Measurements from ENCODE around the gene GSTO1.

Gene GSTO1

GRCh38 chr10:104274762-104275721 is 20.4 kb downstream of the GSTO1 start (continued):
- TF ChIP-seq, protein P1, sequence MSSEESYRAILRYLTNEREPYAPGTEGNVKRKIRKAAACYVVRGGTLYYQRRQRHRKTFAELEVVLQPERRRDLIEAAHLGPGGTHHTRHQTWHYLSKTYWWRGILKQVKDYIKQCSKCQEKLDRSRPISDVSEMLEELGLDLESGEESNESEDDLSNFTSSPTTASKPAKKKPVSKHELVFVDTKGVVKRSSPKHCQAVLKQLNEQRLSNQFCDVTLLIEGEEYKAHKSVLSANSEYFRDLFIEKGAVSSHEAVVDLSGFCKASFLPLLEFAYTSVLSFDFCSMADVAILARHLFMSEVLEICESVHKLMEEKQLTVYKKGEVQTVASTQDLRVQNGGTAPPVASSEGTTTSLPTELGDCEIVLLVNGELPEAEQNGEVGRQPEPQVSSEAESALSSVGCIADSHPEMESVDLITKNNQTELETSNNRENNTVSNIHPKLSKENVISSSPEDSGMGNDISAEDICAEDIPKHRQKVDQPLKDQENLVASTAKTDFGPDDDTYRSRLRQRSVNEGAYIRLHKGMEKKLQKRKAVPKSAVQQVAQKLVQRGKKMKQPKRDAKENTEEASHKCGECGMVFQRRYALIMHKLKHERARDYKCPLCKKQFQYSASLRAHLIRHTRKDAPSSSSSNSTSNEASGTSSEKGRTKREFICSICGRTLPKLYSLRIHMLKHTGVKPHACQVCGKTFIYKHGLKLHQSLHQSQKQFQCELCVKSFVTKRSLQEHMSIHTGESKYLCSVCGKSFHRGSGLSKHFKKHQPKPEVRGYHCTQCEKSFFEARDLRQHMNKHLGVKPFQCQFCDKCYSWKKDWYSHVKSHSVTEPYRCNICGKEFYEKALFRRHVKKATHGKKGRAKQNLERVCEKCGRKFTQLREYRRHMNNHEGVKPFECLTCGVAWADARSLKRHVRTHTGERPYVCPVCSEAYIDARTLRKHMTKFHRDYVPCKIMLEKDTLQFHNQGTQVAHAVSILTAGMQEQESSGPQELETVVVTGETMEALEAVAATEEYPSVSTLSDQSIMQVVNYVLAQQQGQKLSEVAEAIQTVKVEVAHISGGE (tag by site-specific recombination; conservative IDR thresholded peaks at IDR 0.05; ENCODE audit: low read depth), result no peak
- TF ChIP-seq SETDB1 (IDR thresholded peaks at IDR 0.05; ENCODE audit: insufficient read length, low read length) (no peak), KLF16 (tag by site-specific recombination; IDR thresholded peaks at IDR 0.05) (no peak), ZNF830 (tag by site-specific recombination; IDR thresholded peaks at IDR 0.05; ENCODE audit: low read depth) (no peak), REPIN1 (tag by site-specific recombination; IDR thresholded peaks at IDR 0.05; ENCODE audit: low read depth) (no peak), TSHZ1 (tag by site-specific recombination; IDR thresholded peaks at IDR 0.05; ENCODE audit: borderline replicate concordance) (no peak), ZNF16 (tag by site-specific recombination; IDR thresholded peaks at IDR 0.05; ENCODE audit: low read depth) (no peak), PRDM4 (tag by site-specific recombination; IDR thresholded peaks at IDR 0.05) (no peak), KLF8 (tag by site-specific recombination; IDR thresholded peaks at IDR 0.05) (no peak), ZNF639 (tag by site-specific recombination; IDR thresholded peaks at IDR 0.05) (no peak), HOXC10 (CRISPR knock-in tag; IDR thresholded peaks at IDR 0.05) (no peak), GLIS1 (tag by site-specific recombination; IDR thresholded peaks at IDR 0.05) (peak; percentile 60), ZBTB49 (tag by site-specific recombination; IDR thresholded peaks at IDR 0.05; ENCODE audit: low read depth) (no peak), ZNF561 (tag by site-specific recombination; IDR thresholded peaks at IDR 0.05; ENCODE audit: borderline replicate concordance) (peak; percentile 86; the same call in 1 of the 2 replicates)
- TF ChIP-seq, protein P2, sequence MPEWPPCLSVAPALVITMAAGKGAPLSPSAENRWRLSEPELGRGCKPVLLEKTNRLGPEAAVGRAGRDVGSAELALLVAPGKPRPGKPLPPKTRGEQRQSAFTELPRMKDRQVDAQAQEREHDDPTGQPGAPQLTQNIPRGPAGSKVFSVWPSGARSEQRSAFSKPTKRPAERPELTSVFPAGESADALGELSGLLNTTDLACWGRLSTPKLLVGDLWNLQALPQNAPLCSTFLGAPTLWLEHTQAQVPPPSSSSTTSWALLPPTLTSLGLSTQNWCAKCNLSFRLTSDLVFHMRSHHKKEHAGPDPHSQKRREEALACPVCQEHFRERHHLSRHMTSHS (tag by site-specific recombination; IDR thresholded peaks at IDR 0.05), result no peak
- TF ChIP-seq, protein P3, sequence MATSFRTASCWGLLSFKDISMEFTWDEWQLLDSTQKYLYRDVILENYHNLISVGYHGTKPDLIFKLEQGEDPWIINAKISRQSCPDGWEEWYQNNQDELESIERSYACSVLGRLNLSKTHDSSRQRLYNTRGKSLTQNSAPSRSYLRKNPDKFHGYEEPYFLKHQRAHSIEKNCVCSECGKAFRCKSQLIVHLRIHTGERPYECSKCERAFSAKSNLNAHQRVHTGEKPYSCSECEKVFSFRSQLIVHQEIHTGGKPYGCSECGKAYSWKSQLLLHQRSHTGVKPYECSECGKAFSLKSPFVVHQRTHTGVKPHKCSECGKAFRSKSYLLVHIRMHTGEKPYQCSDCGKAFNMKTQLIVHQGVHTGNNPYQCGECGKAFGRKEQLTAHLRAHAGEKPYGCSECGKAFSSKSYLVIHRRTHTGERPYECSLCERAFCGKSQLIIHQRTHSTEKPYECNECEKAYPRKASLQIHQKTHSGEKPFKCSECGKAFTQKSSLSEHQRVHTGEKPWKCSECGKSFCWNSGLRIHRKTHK (tag by site-specific recombination; IDR thresholded peaks at IDR 0.05), result no peak
- TF ChIP-seq, protein P4, sequence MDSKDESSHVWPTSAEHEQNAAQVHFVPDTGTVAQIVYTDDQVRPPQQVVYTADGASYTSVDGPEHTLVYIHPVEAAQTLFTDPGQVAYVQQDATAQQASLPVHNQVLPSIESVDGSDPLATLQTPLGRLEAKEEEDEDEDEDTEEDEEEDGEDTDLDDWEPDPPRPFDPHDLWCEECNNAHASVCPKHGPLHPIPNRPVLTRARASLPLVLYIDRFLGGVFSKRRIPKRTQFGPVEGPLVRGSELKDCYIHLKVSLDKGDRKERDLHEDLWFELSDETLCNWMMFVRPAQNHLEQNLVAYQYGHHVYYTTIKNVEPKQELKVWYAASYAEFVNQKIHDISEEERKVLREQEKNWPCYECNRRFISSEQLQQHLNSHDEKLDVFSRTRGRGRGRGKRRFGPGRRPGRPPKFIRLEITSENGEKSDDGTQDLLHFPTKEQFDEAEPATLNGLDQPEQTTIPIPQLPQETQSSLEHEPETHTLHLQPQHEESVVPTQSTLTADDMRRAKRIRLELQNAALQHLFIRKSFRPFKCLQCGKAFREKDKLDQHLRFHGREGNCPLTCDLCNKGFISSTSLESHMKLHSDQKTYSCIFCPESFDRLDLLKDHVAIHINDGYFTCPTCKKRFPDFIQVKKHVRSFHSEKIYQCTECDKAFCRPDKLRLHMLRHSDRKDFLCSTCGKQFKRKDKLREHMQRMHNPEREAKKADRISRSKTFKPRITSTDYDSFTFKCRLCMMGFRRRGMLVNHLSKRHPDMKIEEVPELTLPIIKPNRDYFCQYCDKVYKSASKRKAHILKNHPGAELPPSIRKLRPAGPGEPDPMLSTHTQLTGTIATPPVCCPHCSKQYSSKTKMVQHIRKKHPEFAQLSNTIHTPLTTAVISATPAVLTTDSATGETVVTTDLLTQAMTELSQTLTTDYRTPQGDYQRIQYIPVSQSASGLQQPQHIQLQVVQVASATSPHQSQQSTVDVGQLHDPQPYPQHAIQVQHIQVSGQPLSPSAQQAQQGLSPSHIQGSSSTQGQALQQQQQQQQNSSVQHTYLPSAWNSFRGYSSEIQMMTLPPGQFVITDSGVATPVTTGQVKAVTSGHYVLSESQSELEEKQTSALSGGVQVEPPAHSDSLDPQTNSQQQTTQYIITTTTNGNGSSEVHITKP (tag by site-specific recombination; IDR thresholded peaks at IDR 0.05), result peak; percentile 100
